ENCODE measurements around the gene CCR3.
"Not testable (repeated sequence)": the region's sequence is repeated elsewhere in the genome, so short reads cannot be mapped to it uniquely, and the experiment has no call there.

CCR3 gene

GRCh38 chr3:46242120-46242519, at the start of gene CCR3:
Gene CCR3 (plus strand): TSS chr3:46242460. CDS start chr3:46265159, 22,699 bp downstream.
- no peak for DNase-seq

GRCh38 chr3:46192939-46193338, 49.3 kb upstream of the CCR3 start:
- no peak for DNase-seq

- DNase-seq = no peak
Measured at GRCh38 chr3:46193436-46193835, 48.8 kb upstream of the CCR3 start.

- DNase-seq = no peak
Measured at GRCh38 chr3:46194868-46195553, 47.2 kb upstream of the CCR3 start.

- DNase-seq = no peak
Measured at GRCh38 chr3:46196261-46196957, 45.9 kb upstream of the CCR3 start.

- no peak for DNase-seq
Measured at GRCh38 chr3:46200211-46200610, 42.0 kb upstream of the CCR3 start.

- no peak for DNase-seq
Measured at GRCh38 chr3:46200790-46201189, 41.5 kb upstream of the CCR3 start.

GRCh38 chr3:46202535-46202934, 39.7 kb upstream of the CCR3 start:
- DNase-seq = no peak

GRCh38 chr3:46203681-46204080, 38.6 kb upstream of the CCR3 start:
- DNase-seq = no peak

GRCh38 chr3:46205286-46205960, 36.8 kb upstream of the CCR3 start:
- no peak for DNase-seq

- no peak for DNase-seq
Measured at GRCh38 chr3:46206282-46207015, 35.8 kb upstream of the CCR3 start.

- not testable (repeated sequence) for DNase-seq
Measured at GRCh38 chr3:46207514-46207913, 34.7 kb upstream of the CCR3 start.

- peak; percentile 32 for DNase-seq
Measured at GRCh38 chr3:46208167-46208704, 34.0 kb upstream of the CCR3 start, which contains the start of gene CCR1. Gene CCR1 (minus strand): TSS chr3:46208313. CDS start chr3:46204313, 4,000 bp downstream.

- no peak for DNase-seq
Measured at GRCh38 chr3:46209053-46209452, 33.2 kb upstream of the CCR3 start.

GRCh38 chr3:46209746-46210470, 32.4 kb upstream of the CCR3 start:
- no peak for DNase-seq

- DNase-seq = no peak
Measured at GRCh38 chr3:46212101-46212500, 30.2 kb upstream of the CCR3 start.

GRCh38 chr3:46213201-46213600, 29.1 kb upstream of the CCR3 start:
- DNase-seq = no peak

GRCh38 chr3:46214751-46215352, 27.4 kb upstream of the CCR3 start:
- DNase-seq = no peak

- no peak for DNase-seq
Measured at GRCh38 chr3:46215810-46216414, 26.3 kb upstream of the CCR3 start.

- no peak for DNase-seq
Measured at GRCh38 chr3:46218196-46218709, 24.0 kb upstream of the CCR3 start.

GRCh38 chr3:46221391-46221790, 20.9 kb upstream of the CCR3 start:
- no peak for DNase-seq

All from 8988T (cell line).